HFF-Myc (cell line): ENCODE data around the gene SMG6.

ENCODE experiments used
- DNase-seq: peaks from one replicate; pipeline ENCODE4 v3.0.0-alpha.2; 2011; ENCODE audit warnings: low read depth; ENCODE audit errors: extremely low read depth
- H3K4me3 ChIP-seq: replicated peaks from 2 replicates; pipeline ENCODE4 v1.5.1; 2011; ENCODE audit warnings: low read depth, mild to moderate bottlenecking, control low read depth, low read length
- CTCF ChIP-seq: IDR thresholded peaks from 2 replicates; pipeline ENCODE4 v1.5.1; 2012; ENCODE audit warnings: mild to moderate bottlenecking, low read depth, low read length, control low read depth; ENCODE audit errors: missing control alignments

Gene SMG6

GRCh38 chr17:2211661-2212399, 91.8 kb downstream of the SMG6 start:
- no peak overlapping the region for H3K4me3 ChIP-seq
- no peak for DNase-seq
- no peak for TF ChIP-seq CTCF

- no peak overlapping the region for H3K4me3 ChIP-seq
- TF ChIP-seq CTCF: no peak
- no peak for DNase-seq
Measured at GRCh38 chr17:2210726-2211125, 92.9 kb downstream of the SMG6 start.

GRCh38 chr17:2207815-2208515, 95.6 kb downstream of the SMG6 start:
- no peak for DNase-seq
- H3K4me3 ChIP-seq: no peak overlapping the region
- TF ChIP-seq CTCF: no peak

- DNase-seq: no peak
- TF ChIP-seq CTCF: no peak
- no peak overlapping the region for H3K4me3 ChIP-seq
Measured at GRCh38 chr17:2204393-2204792, 99.2 kb downstream of the SMG6 start.

- DNase-seq: no peak
- no peak for TF ChIP-seq CTCF
- no peak overlapping the region for H3K4me3 ChIP-seq
Measured at GRCh38 chr17:2203818-2204217, 99.8 kb downstream of the SMG6 start.

- no peak for DNase-seq
- TF ChIP-seq CTCF: no peak
- H3K4me3 ChIP-seq: no peak overlapping the region
Measured at GRCh38 chr17:2202996-2203575, 100.5 kb downstream of the SMG6 start.
